Panc1 (cell line): Measurements from ENCODE around the gene EIF2S2. TPM values are rescaled to one million over a fixed set of nuclear protein-coding genes. Genes with fewer than 3 reads are reported as not detected.
A peak's percentile ranks its signal among the peaks of the same experiment; 100 is the strongest.

Source experiments
- ATAC-seq: fragments of 200-7000 bp; cut with Tn5 transposase; 2 replicates; pipeline ENCODE4 v1.9.1; 2020; ENCODE audit warnings: mild to moderate bottlenecking, moderate library complexity
- BruUV-seq: library from RNA; stranded (reverse); fragments of 400-500 nt; replicated peaks from 2 replicates; lab custom pipeline; 2021; lab: Mats Ljungman, UMichigan
- CTCF ChIA-PET: fragments of 300-600 bp; sonication (Branson Sonifier 250); formaldehyde crosslinking; loops from one replicate; lab custom pipeline; 2022; ENCODE audit warnings: antibody characterized with exemption; lab: Charles Lee
- POLR2A ChIA-PET: fragments of 300-600 bp; sonication (Branson Sonifier 250); formaldehyde crosslinking; loops from one replicate; lab custom pipeline; 2022; ENCODE audit warnings: antibody characterized with exemption; lab: Charles Lee
- DNase-seq: peaks from one replicate; pipeline ENCODE4 v3.0.0-alpha.2; 2010; ENCODE audit warnings: low read depth, low spot score
- H3K27ac ChIP-seq: 2 replicates; pipeline ENCODE4 v1.5.1; 2011; ENCODE audit warnings: mild to moderate bottlenecking, low read length, inconsistent platforms
- H3K27me3 ChIP-seq: fragments of 200-500 bp; sonication (Bioruptor generic); 2 replicates; pipeline ENCODE4 v1.6.0; 2014; ENCODE audit warnings: low read length, inconsistent platforms; ENCODE audit not compliant: control insufficient read depth, insufficient read depth
- H3K36me3 ChIP-seq: fragments of 200-500 bp; sonication (Bioruptor generic); 2 replicates; pipeline ENCODE4 v1.5.1; 2014; ENCODE audit warnings: inconsistent platforms, mild to moderate bottlenecking, low read length, moderate library complexity; ENCODE audit not compliant: control insufficient read depth, insufficient read depth
- H3K4me1 ChIP-seq: 2 replicates; pipeline ENCODE4 v1.5.1; 2011; ENCODE audit warnings: inconsistent platforms, mild to moderate bottlenecking, low read length, moderate library complexity; ENCODE audit not compliant: control insufficient read depth, insufficient read depth
- H3K4me3 ChIP-seq, 2 experiments: 2 replicates each; pipeline ENCODE4 v1.5.1; 2011 to 2012; ENCODE audit warnings: low read depth in 2 of 2, low read length in 2 of 2, mild to moderate bottlenecking in 2 of 2, inconsistent platforms in 1 of 2, moderate library complexity in 1 of 2
- H3K9me3 ChIP-seq: fragments of 200-500 bp; sonication (Bioruptor generic); 2 replicates; pipeline ENCODE4 v1.5.1; 2014; ENCODE audit warnings: low read depth, mild to moderate bottlenecking, inconsistent platforms, low read length, moderate library complexity; ENCODE audit not compliant: control insufficient read depth, insufficient read depth
- SIN3A ChIP-seq: IDR thresholded peaks from 2 replicates; pipeline ENCODE4 v1.6.1; 2012; ENCODE audit warnings: low read depth, mild to moderate bottlenecking, low read length, moderate library complexity, borderline replicate concordance; ENCODE audit not compliant: insufficient read depth
- TCF7L2 ChIP-seq: IDR thresholded peaks from 2 replicates; pipeline ENCODE4 v1.6.1; 2011; ENCODE audit warnings: mild to moderate bottlenecking, low read depth, low read length, inconsistent platforms
- in situ Hi-C: cut with HindIII; loops from 2 replicates; pipeline ENCODE4 v1.10.0; 2016; ENCODE audit warnings: low sequenced_read_pairs, low pct_unique_long_range_greater_than_20kb
- intact Hi-C: fragments of 100-400 bp; cut with micrococcal nuclease; formaldehyde crosslinking; loops from one replicate; pipeline ENCODE4 v1.10.0; 2022; ENCODE audit not compliant: unreplicated experiment
- total RNA-seq: library from RNA; stranded (reverse); gene quantifications from one replicate; pipeline ENCODE4 v1.2.1, GENCODE V29; 2021; ENCODE audit not compliant: unreplicated experiment
- TF ChIP-seq, protein P1 (sequence below), 2 experiments: IDR thresholded peaks; 2 replicates each; pipeline ENCODE4 v1.6.1; 2011 to 2012; ENCODE audit warnings: low read depth in 2 of 2, control low read depth in 1 of 2, low read length in 1 of 2, mild to moderate bottlenecking in 1 of 2, moderate library complexity in 1 of 2; ENCODE audit not compliant: insufficient read depth in 1 of 2
- TF ChIP-seq, protein P2 (sequence below): fragments of 450-650 bp; IDR thresholded peaks from 2 replicates; pipeline ENCODE4 v1.5.1; 2017; ENCODE audit warnings: mild to moderate bottlenecking

EIF2S2 gene
- total RNA-seq, 1 experiment from 2014 or later, result 82.0 TPM

DNA sequence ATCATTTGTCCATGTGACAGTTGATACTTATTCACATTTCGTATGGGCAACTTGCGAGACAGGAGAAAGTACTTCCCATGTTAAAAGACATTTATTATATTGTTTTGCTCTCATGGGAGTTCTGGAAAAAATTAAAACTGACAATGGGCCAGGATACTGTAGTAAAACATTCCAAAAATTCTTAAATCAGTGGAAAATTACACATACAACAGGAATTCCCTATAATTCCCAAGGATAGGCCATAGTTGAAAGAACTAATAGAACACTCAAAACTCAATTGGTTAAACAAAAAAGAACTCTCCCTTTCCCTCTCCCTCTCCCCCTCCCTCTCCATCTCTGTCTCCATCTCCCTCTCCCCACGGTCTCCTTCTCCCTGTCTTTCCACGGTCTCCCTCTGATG lies 19.4 kb upstream of the EIF2S2 start:
- ATAC-seq (no peak), DNase-seq (no peak)
- in situ Hi-C loops, result no loop called here
- intact Hi-C loops, result no loop called here
- H3K4me3 ChIP-seq, result no peak overlapping the region
- BruUV-seq, result no TSS peak
- TF ChIP-seq SIN3A, result no peak
- no peaks in the 10 kb centered on the region for H3K36me3 ChIP-seq
- no peaks in the 10 kb centered on the region for H3K4me1 ChIP-seq
- H3K9me3 ChIP-seq, result no peaks in the 10 kb centered on the region
- POLR2A ChIA-PET, result no interaction called here
- no peak overlapping the region for H3K27ac ChIP-seq
- no peaks in the 10 kb centered on the region for H3K27me3 ChIP-seq
- CTCF ChIA-PET, result no interaction called here

DNA sequence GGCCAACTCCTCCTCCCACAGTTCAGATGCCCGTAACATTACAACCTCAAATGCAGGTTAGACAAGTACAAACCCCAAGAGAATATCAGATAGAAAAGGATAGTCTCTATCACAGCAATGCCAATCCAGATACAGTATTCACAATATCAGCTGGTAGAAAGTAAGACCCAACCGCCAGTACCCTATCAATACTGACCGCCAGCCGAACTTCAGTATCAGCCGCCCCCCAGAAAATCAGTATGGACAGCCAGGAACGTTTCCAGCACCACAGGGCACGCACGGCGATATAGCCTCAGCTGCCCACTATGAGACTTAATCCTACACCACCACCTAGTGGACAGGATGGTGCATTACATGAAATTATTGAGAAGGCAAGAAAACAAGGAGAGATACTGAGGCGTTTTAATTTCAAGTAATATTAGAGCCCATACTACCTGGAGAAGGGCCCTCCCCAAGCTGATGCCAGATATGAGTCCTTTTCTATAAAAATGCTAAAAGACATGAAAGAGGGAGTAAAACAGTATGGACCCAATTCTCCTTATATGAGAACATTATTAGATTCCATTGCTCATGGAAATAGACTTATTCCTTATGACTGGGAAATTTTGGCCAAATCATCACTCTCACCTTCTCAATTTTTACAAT lies 17.6 kb upstream of the EIF2S2 start:
- in situ Hi-C loops (no loop called here), intact Hi-C loops (no loop called here)
- Histone ChIP-seq H3K4me1 (no peaks in the 10 kb centered on the region), H3K27ac (no peak overlapping the region), H3K4me3 (peak overlapping the region in 1 of 2 experiments; percentile 32; a peak in 2 of 4 replicates), H3K36me3 (no peaks in the 10 kb centered on the region), H3K27me3 (no peaks in the 10 kb centered on the region), H3K9me3 (no peaks in the 10 kb centered on the region)
- DNase-seq, result peak; percentile 47
- BruUV-seq, result no TSS peak
- CTCF ChIA-PET, result interaction anchor here (0.5 to 0.6 kb wide), 3 partner anchors 136 to 1768 kb away, joined by 3 to 10 read pairs (median 7); partner anchors contain the start of gene RALY
- TF ChIP-seq, protein P1, sequence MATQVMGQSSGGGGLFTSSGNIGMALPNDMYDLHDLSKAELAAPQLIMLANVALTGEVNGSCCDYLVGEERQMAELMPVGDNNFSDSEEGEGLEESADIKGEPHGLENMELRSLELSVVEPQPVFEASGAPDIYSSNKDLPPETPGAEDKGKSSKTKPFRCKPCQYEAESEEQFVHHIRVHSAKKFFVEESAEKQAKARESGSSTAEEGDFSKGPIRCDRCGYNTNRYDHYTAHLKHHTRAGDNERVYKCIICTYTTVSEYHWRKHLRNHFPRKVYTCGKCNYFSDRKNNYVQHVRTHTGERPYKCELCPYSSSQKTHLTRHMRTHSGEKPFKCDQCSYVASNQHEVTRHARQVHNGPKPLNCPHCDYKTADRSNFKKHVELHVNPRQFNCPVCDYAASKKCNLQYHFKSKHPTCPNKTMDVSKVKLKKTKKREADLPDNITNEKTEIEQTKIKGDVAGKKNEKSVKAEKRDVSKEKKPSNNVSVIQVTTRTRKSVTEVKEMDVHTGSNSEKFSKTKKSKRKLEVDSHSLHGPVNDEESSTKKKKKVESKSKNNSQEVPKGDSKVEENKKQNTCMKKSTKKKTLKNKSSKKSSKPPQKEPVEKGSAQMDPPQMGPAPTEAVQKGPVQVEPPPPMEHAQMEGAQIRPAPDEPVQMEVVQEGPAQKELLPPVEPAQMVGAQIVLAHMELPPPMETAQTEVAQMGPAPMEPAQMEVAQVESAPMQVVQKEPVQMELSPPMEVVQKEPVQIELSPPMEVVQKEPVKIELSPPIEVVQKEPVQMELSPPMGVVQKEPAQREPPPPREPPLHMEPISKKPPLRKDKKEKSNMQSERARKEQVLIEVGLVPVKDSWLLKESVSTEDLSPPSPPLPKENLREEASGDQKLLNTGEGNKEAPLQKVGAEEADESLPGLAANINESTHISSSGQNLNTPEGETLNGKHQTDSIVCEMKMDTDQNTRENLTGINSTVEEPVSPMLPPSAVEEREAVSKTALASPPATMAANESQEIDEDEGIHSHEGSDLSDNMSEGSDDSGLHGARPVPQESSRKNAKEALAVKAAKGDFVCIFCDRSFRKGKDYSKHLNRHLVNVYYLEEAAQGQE (IDR thresholded peaks at IDR 0.05; ENCODE audit: insufficient read depth in 1 of 2, low read depth in 2 of 2, low read length in 1 of 2), result no peak
- TF ChIP-seq, protein P2, sequence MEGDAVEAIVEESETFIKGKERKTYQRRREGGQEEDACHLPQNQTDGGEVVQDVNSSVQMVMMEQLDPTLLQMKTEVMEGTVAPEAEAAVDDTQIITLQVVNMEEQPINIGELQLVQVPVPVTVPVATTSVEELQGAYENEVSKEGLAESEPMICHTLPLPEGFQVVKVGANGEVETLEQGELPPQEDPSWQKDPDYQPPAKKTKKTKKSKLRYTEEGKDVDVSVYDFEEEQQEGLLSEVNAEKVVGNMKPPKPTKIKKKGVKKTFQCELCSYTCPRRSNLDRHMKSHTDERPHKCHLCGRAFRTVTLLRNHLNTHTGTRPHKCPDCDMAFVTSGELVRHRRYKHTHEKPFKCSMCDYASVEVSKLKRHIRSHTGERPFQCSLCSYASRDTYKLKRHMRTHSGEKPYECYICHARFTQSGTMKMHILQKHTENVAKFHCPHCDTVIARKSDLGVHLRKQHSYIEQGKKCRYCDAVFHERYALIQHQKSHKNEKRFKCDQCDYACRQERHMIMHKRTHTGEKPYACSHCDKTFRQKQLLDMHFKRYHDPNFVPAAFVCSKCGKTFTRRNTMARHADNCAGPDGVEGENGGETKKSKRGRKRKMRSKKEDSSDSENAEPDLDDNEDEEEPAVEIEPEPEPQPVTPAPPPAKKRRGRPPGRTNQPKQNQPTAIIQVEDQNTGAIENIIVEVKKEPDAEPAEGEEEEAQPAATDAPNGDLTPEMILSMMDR, result peak; percentile 88
- ATAC-seq, result peak; percentile 96
- POLR2A ChIA-PET, result no interaction called here

DNA sequence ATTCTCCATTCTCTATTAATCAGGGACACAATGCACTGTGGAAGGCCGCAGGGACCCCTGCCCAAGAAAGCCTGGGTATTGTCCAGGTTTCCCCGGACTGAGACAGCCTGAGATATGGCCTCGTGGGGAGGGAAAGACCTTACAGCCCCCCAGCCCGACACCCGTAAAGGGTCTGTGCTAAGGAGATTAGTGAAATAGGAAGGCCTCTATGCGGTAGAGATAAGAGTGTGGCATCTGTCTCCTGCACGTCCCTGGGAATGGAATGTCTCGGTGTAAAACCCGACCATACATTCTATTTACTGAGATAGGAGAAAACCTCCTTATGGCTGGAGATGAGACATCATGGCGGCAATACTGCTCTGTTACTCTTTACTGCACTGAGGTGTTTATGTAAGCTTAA lies 15.7 kb upstream of the EIF2S2 start:
- Histone ChIP-seq H3K27ac (no peak overlapping the region), H3K36me3 (no peaks in the 10 kb centered on the region), H3K9me3 (no peaks in the 10 kb centered on the region), H3K4me1 (no peaks in the 10 kb centered on the region), H3K4me3 (no peak overlapping the region), H3K27me3 (no peaks in the 10 kb centered on the region)
- ChIA-PET CTCF (interaction anchor here (0.7 kb wide), 1 partner anchor 461 kb away, joined by 3 read pairs; no protein-coding TSS in a partner anchor), POLR2A (no interaction called here)
- in situ Hi-C loops, result no loop called here
- intact Hi-C loops, result no loop called here
- TF ChIP-seq TCF7L2, result no peak
- no TSS peak for BruUV-seq
- no peak for DNase-seq
- ATAC-seq, result no peak
